PC-3 (cell line): ENCODE results near the gene ZEB1.

Source experiments
- EZH2 ChIP-seq: fragments of 300-600 bp; sonication (generic); IDR thresholded peaks from one replicate; pipeline ENCODE4 v1.6.1; 2017; ENCODE audit warnings: antibody characterized with exemption, mild to moderate bottlenecking, low read length; ENCODE audit not compliant: unreplicated experiment
- EZH2phosphoT487 ChIP-seq: fragments of 300-600 bp; sonication (generic); IDR thresholded peaks from 2 replicates; pipeline ENCODE4 v1.6.1; 2018; ENCODE audit warnings: mild to moderate bottlenecking, antibody characterized with exemption, low read length, borderline replicate concordance
- TF ChIP-seq, protein P1 (sequence below): fragments of 300-600 bp; sonication (generic); conservative IDR thresholded peaks from 2 replicates; pipeline ENCODE4 v1.5.1; 2017; ENCODE audit warnings: antibody characterized with exemption, low read depth, mild to moderate bottlenecking, low read length

DNA sequence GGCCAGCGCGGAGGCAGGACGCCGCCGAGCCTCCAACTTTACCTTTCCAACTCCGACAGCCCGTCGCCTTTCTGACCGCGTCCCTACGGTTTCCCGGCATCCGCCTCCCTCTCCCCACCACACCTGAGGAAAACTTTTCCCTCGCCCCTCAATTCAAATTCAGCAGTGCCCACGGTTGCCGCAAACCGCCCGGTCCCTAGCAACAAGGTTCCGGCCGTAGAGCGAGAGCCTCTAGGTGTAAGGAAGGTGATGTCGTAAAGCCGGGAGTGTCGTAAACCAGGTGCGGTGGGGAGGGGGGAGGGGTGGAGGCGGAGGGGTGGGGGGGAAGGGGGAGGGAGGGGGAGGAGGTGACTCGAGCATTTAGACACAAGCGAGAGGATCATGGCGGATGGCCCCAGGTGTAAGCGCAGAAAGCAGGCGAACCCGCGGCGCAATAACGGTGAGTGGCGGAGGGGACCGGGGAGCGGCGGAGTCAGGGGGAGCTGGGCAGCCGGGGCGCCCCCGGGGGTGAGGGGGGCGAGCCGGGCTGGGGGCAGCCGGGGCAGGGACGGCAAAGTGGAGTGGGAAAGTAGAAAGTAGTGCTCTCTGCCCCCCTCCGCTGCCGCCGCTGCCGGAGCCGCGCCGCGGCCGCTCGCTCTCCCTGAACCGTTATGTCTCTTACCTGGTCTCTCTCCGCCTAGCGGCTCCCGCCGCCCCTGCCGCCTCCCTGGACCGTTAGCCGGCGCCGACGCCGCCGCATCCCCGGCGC, at the start of gene ZEB1:
- TF ChIP-seq, protein P1, sequence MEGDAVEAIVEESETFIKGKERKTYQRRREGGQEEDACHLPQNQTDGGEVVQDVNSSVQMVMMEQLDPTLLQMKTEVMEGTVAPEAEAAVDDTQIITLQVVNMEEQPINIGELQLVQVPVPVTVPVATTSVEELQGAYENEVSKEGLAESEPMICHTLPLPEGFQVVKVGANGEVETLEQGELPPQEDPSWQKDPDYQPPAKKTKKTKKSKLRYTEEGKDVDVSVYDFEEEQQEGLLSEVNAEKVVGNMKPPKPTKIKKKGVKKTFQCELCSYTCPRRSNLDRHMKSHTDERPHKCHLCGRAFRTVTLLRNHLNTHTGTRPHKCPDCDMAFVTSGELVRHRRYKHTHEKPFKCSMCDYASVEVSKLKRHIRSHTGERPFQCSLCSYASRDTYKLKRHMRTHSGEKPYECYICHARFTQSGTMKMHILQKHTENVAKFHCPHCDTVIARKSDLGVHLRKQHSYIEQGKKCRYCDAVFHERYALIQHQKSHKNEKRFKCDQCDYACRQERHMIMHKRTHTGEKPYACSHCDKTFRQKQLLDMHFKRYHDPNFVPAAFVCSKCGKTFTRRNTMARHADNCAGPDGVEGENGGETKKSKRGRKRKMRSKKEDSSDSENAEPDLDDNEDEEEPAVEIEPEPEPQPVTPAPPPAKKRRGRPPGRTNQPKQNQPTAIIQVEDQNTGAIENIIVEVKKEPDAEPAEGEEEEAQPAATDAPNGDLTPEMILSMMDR, result no peak
- TF ChIP-seq EZH2phosphoT487, result no peak
- TF ChIP-seq EZH2, result no peak
